Activated CD8-positive, alpha-beta T cell treated with anti-CD3 and anti-CD28 coated beads, Interleukin-2, amount 10 ng/mL, durations not matched to agents 7 days and 5 days (primary cell): ENCODE data around the gene RACK1. TPM values are rescaled to one million over a fixed set of nuclear protein-coding genes. Genes with fewer than 3 reads are reported as not detected.

Source experiments
- ATAC-seq: fragments of 150-1000 bp; cut with Tn5 transposase; one replicate; pipeline ENCODE4 v1.10.0; 2021; ENCODE audit warnings: moderate library complexity
- CTCF ChIA-PET: fragments of 350-600 bp; sonication (Branson Sonifier 250); formaldehyde crosslinking; loops from one replicate; lab custom pipeline; 2021; ENCODE audit warnings: antibody characterized with exemption; lab: Charles Lee
- POLR2A ChIA-PET: fragments of 350-600 bp; sonication (Branson Sonifier 250); formaldehyde crosslinking; loops from one replicate; lab custom pipeline; 2021; ENCODE audit warnings: antibody characterized with exemption; lab: Charles Lee
- DNase-seq: peaks from one replicate; pipeline ENCODE4 v3.0.0-alpha.2; 2020
- H3K27ac Mint-ChIP-seq: one replicate; pipeline ENCODE4 v1.8.0; 2021; ENCODE audit warnings: mild to moderate bottlenecking, mixed read lengths
- H3K27me3 Mint-ChIP-seq: one replicate; pipeline ENCODE4 v1.8.0; 2021; ENCODE audit warnings: low read depth, mixed read lengths
- H3K36me3 Mint-ChIP-seq: one replicate; pipeline ENCODE4 v1.8.0; 2021; ENCODE audit warnings: low read depth, mixed read lengths
- H3K4me1 Mint-ChIP-seq: one replicate; pipeline ENCODE4 v1.8.0; 2021; ENCODE audit warnings: low read depth, mixed read lengths
- H3K4me3 Mint-ChIP-seq: one replicate; pipeline ENCODE4 v1.8.0; 2021; ENCODE audit warnings: mild to moderate bottlenecking, mixed read lengths
- H3K9me3 Mint-ChIP-seq: one replicate; pipeline ENCODE4 v1.8.0; 2022; ENCODE audit warnings: mixed read lengths; ENCODE audit not compliant: insufficient read depth
- total RNA-seq, 2 experiments: library from RNA; stranded (reverse); gene quantifications; one replicate each; pipeline ENCODE4 v1.2.3, GENCODE V29; 2021

The RACK1 gene
- total RNA-seq, 2 experiments from 2014 or later, result 1,796 to 1,942 TPM

DNA sequence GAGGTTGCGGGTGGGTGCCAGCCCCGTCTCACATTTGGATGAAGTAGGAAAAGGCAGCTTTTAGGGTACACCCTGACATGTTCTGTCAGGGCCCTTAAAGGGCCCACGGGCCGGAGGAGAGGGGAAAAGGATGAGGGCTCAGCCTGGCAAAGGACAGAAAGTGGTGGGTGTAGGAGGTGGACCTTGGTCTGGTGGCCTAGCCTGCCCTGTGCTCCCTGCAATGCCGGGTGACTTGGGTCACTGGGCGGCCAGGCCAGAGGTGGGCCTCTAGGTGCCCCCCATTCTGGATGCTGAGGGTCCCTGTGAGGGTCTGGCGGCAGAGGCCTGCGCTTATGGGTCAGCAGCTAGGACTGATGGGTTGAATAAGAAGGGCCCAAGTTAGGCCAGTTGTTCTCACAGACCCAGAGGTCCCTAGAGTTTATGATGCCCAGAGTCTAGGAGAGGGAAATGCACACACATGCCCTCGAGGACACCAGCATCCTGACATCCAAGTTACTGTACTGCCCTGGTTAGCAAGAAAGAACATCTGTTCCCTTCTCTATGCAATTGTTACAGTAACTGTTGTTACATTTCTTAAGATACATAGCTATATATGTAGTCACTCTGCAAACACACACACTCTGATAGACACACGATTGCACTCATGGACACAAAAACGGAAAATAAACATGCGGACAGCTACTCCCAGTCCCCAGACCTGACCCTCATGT is 51.2 kb downstream of the RACK1 start:
- H3K4me3 Mint-ChIP-seq, result peak overlapping the region; percentile 92
- H3K27ac Mint-ChIP-seq, result peak overlapping the region; percentile 90
- H3K27me3 Mint-ChIP-seq, result no peaks in the 10 kb centered on the region
- DNase-seq, result no peak
- peaks cover 37% of the 10 kb centered on the region for H3K4me1 Mint-ChIP-seq
- POLR2A ChIA-PET, result interaction anchor here (0.7 to 5.9 kb wide), 11 partner anchors 9 to 362 kb away, joined by 3 to 40 read pairs (median 5); partner anchors contain the start of genes TRIM41, TRIM52 and TRIM7
- ATAC-seq, result no peak
- peaks cover 11% of the 10 kb centered on the region for H3K36me3 Mint-ChIP-seq
- H3K9me3 Mint-ChIP-seq, result no peaks in the 10 kb centered on the region
- CTCF ChIA-PET, result interaction anchor here (1.0 to 7.7 kb wide), 7 partner anchors 8 to 53 kb away, joined by 3 to 78 read pairs (median 4); partner anchors contain the start of gene TRIM7

GRCh38 chr5:181191526-181192336 is 52.0 kb downstream of the RACK1 start:
- Mint-ChIP-seq H3K4me1 (peaks cover 40% of the 10 kb centered on the region), H3K27me3 (no peaks in the 10 kb centered on the region), H3K36me3 (peaks cover 11% of the 10 kb centered on the region), H3K4me3 (peak overlapping the region; percentile 92), H3K9me3 (no peaks in the 10 kb centered on the region), H3K27ac (peak overlapping the region; percentile 90)
- ChIA-PET CTCF (interaction anchor here (0.9 to 7.7 kb wide), 7 partner anchors 11 to 70 kb away, joined by 4 to 78 read pairs (median 5); partner anchors contain the start of gene TRIM7), POLR2A (interaction anchor here (0.7 to 5.9 kb wide), 12 partner anchors 8 to 361 kb away, joined by 3 to 40 read pairs (median 4); partner anchors contain the start of genes TRIM41, TRIM52 and TRIM7)
- DNase-seq, result peak; percentile 95
- ATAC-seq, result peak; percentile 68

DNA sequence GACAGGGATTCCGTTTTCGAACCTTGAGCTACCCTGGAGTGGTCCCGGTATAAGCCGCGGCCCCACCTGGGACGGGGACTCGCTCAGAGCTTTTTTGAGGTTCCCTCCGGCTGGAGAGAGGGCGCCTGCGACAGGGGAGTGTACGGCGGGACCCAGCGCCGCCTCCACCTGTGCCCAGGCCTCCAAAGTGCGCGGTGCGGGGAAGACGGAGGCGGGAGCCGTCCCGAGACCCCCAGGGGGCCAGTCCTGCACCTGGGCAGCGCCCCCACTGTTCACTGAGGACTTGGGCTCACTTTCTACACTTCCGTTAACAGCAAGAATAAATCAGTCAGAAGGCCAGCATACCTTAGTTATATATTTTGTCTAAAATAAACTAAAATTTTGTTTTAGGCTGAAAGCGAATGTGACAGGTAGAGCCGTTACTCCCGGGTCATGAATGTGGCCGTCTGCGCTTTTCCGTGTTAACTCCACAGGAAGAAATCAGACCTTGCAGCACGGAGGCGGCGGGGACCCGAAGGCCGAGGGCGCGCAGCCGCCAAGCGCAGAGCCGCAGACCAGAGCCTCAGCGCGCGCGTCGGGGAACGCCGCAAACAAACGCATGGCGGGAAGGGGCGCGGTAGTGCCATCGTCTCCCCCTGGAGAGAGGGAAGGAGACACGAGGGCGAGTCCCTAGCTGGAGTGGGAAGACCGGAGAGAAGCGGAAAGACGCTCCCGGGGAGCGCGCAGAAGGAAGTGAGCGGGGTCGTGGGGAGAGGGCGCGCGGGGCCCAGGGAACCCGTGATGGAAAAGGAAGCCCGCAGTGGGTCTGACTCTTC is 52.8 kb downstream of the RACK1 start:
- H3K27me3 Mint-ChIP-seq, result no peaks in the 10 kb centered on the region
- H3K4me3 Mint-ChIP-seq, result peak overlapping the region; percentile 92
- ChIA-PET CTCF (interaction anchor here (0.9 to 7.7 kb wide), 9 partner anchors 12 to 71 kb away, joined by 3 to 78 read pairs (median 5); partner anchors contain the start of genes TRIM41 and TRIM7), POLR2A (interaction anchor here (0.9 to 5.9 kb wide), 15 partner anchors 9 to 360 kb away, joined by 3 to 40 read pairs (median 6); partner anchors contain the start of genes TRIM41, TRIM52 and TRIM7)
- DNase-seq (peak; percentile 64), ATAC-seq (peak; percentile 7)
- H3K36me3 Mint-ChIP-seq, result peaks cover 11% of the 10 kb centered on the region
- peak overlapping the region; percentile 94 for H3K27ac Mint-ChIP-seq
- no peaks in the 10 kb centered on the region for H3K9me3 Mint-ChIP-seq
- H3K4me1 Mint-ChIP-seq, result peaks cover 46% of the 10 kb centered on the region

DNA sequence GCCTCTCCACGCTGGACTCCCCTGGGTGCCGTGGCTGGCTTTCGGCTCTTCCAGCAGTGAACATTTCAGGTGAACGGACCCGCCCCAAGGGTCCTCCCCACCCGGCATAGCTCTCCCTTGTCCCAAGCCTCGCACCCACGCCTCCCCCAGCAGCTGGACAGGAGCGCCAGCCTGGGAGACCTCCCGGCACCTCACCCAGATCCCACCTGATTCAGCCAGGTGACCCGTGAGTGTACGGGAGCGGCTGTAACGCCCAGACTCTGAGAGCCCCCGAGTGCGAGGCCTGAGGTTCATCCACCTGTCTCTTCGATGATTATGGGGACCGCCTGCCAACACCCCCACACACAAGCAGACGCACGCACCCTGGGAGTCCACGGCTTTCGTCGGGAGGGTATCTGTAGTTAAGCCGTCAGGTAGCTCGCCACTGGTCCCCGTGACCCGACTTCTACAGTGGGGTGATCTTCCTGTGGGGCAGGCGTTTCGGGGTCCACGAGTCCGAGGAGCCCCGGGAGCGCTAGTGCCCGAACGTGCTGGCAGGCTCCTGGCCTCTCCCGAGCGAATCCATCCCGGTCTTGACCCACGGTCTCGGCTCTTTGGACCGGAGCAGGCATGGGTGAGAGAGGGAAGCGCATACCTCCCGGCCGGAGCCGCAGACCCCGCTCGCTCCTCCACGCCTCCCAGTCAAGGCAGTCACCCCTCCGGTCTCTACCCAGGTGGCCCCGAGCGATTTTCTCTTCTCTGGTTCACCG is 53.6 kb downstream of the RACK1 start:
- Mint-ChIP-seq H3K36me3 (peaks cover 11% of the 10 kb centered on the region), H3K4me3 (peak overlapping the region; percentile 92), H3K27ac (peak overlapping the region; percentile 94), H3K4me1 (peaks cover 52% of the 10 kb centered on the region), H3K9me3 (no peaks in the 10 kb centered on the region), H3K27me3 (no peaks in the 10 kb centered on the region)
- DNase-seq (peak; percentile 54), ATAC-seq (peak; percentile 5)
- ChIA-PET CTCF (interaction anchor here (0.8 to 7.7 kb wide), 10 partner anchors 8 to 65 kb away, joined by 3 to 78 read pairs (median 4); partner anchors contain the start of genes TRIM41 and TRIM7), POLR2A (interaction anchor here (0.9 to 5.9 kb wide), 11 partner anchors 14 to 359 kb away, joined by 3 to 34 read pairs (median 6); partner anchors contain the start of genes RACK1, TRIM41, TRIM52 and TRIM7)

- H3K4me1 Mint-ChIP-seq, result peaks cover 56% of the 10 kb centered on the region
Measured at GRCh38 chr5:181189363-181189961, 54.2 kb downstream of the RACK1 start.

GRCh38 chr5:181188700-181189362 is 54.9 kb downstream of the RACK1 start:
- CTCF ChIA-PET, result interaction anchor here (1.0 to 7.7 kb wide), 7 partner anchors 10 to 55 kb away, joined by 3 to 78 read pairs (median 4); partner anchors contain the start of genes RACK1, TRIM41 and TRIM7
- ATAC-seq, result peak; percentile 6

More at GRCh38 chr5:181189363-181189961, 54.2 kb downstream of the RACK1 start:
- Mint-ChIP-seq H3K27ac (peak overlapping the region; percentile 94), H3K4me3 (peak overlapping the region; percentile 92), H3K9me3 (no peaks in the 10 kb centered on the region), H3K36me3 (peaks cover 11% of the 10 kb centered on the region), H3K27me3 (no peaks in the 10 kb centered on the region)
- ATAC-seq (peak; percentile 14), DNase-seq (peak; percentile 64)
- CTCF ChIA-PET, result interaction anchor here (0.8 to 7.7 kb wide), 8 partner anchors 9 to 33 kb away, joined by 3 to 78 read pairs (median 4); partner anchors contain the start of genes TRIM41 and TRIM7
- POLR2A ChIA-PET, result interaction anchor here (0.9 to 5.9 kb wide), 10 partner anchors 15 to 379 kb away, joined by 3 to 34 read pairs (median 6); partner anchors contain the start of genes RACK1, TRIM41, TRIM52 and TRIM7

DNA sequence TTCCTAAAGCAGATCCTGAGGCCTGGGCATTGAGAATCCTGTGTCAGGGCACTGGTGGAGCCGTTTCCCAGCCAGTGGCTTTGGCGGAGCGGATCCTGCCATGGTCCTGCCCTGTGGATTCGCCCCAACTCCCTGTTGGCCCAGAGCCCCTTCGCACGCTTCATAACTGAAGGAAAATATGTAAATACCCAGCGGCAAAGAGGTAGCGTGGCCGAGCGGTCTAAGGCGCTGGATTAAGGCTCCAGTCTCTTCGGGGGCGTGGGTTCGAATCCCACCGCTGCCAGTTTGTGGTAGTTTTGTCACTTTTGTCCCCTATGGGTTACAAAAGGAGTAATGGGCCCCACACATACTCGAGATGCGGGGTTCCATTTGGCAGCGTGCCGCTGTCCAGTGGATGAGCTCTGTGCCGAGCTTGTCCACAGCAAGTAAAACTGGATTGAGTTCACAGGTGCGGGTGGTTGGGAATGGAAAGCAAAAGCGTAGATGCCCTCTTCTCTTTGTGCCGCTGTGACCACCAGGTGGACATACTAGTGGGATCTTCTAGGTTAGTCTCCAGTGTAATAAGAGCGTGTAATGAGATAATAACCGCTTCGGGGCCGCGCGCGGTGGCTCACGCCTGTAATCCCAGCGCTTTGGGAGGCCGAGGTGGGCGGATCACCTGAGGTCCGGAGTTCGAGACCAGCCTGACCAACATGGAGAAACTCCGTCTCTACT is 56.0 kb downstream of the RACK1 start:
- H3K4me3 Mint-ChIP-seq, result peak overlapping the region; percentile 92
- DNase-seq (peak; percentile 70), ATAC-seq (no peak)
- H3K9me3 Mint-ChIP-seq, result no peaks in the 10 kb centered on the region
- H3K27ac Mint-ChIP-seq, result peak overlapping the region; percentile 94
- H3K27me3 Mint-ChIP-seq, result no peaks in the 10 kb centered on the region
- ChIA-PET POLR2A (interaction anchor here (1.1 to 5.9 kb wide), 6 partner anchors 18 to 377 kb away, joined by 3 to 34 read pairs (median 10); partner anchors contain the start of genes TRIM41 and TRIM52), CTCF (interaction anchor here (1.0 to 7.7 kb wide), 7 partner anchors 11 to 56 kb away, joined by 3 to 78 read pairs (median 4); partner anchors contain the start of genes RACK1 and TRIM7)
- peaks cover 11% of the 10 kb centered on the region for H3K36me3 Mint-ChIP-seq
- peaks cover 56% of the 10 kb centered on the region for H3K4me1 Mint-ChIP-seq

More at GRCh38 chr5:181188700-181189362, 54.9 kb downstream of the RACK1 start:
- peaks cover 11% of the 10 kb centered on the region for H3K36me3 Mint-ChIP-seq
- H3K4me3 Mint-ChIP-seq, result peak overlapping the region; percentile 92
- peak; percentile 88 for DNase-seq
- H3K9me3 Mint-ChIP-seq, result no peaks in the 10 kb centered on the region
- POLR2A ChIA-PET, result interaction anchor here (0.6 to 5.9 kb wide), 9 partner anchors 16 to 379 kb away, joined by 3 to 34 read pairs (median 6); partner anchors contain the start of genes RACK1, TRIM41, TRIM52 and TRIM7
- H3K27ac Mint-ChIP-seq, result peak overlapping the region; percentile 94
- H3K27me3 Mint-ChIP-seq, result no peaks in the 10 kb centered on the region
- H3K4me1 Mint-ChIP-seq, result peaks cover 61% of the 10 kb centered on the region

DNA sequence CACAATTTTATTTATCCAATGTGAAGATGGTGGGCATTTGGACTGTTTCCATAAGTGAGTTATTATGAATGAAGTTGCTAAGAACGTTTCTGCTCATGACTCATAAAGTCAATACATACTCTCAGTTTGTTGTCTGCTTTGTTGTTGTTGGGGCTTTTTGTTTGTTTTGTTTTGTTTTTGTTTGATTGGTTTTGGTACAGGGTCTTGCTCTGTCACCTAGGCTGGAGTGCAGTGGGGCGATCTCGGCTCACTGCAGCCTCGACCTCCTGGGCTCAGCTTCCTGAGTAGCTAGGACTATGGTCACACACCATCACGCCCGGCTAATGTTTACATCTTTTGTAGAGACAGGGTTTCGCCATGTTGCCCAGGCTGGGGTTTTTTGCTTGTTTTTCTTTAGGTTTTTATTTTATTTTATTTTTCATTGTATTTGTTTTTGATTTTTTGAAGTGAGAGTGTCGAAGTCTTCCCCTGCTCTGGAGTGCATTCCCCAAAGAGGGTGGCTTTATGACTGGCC is 56.7 kb downstream of the RACK1 start:
- H3K9me3 Mint-ChIP-seq, result no peaks in the 10 kb centered on the region
- H3K4me1 Mint-ChIP-seq, result peaks cover 55% of the 10 kb centered on the region
- no peaks in the 10 kb centered on the region for H3K27me3 Mint-ChIP-seq
- H3K36me3 Mint-ChIP-seq, result peaks cover 11% of the 10 kb centered on the region
- POLR2A ChIA-PET, result interaction anchor here (1.2 kb wide), 1 partner anchor 42 kb away, joined by 4 read pairs; no protein-coding TSS in a partner anchor
- H3K4me3 Mint-ChIP-seq, result no peak overlapping the region
- CTCF ChIA-PET, result interaction anchor here (1.2 to 7.7 kb wide), 4 partner anchors 18 to 37 kb away, joined by 3 to 78 read pairs (median 8); partner anchors contain the start of gene TRIM7
- ATAC-seq, result no peak
- no peak for DNase-seq
- no peak overlapping the region for H3K27ac Mint-ChIP-seq
